H1 (cell line): Measurements from ENCODE around the gene GPNMB. TPM values are rescaled to one million over a fixed set of nuclear protein-coding genes. Genes with fewer than 3 reads are reported as not detected.

Experiments
- CTCF ChIA-PET: fragments of 300-600 bp; sonication (Branson Sonifier 250); formaldehyde crosslinking; loops from one replicate; lab custom pipeline; 2021; ENCODE audit not compliant: partially characterized antibody; lab: Charles Lee
- POLR2A ChIA-PET: fragments of 300-600 bp; sonication (Branson Sonifier 250); formaldehyde crosslinking; loops from one replicate; lab custom pipeline; 2021; ENCODE audit warnings: inconsistent platforms; ENCODE audit not compliant: partially characterized antibody; lab: Charles Lee
- DNase-seq, 2 experiments: peaks; one replicate each; pipeline versions ENCODE4 v3.0.0 to v3.0.0-alpha.2; 2010 to 2022; ENCODE audit warnings: low spot score in 2 of 2, low read depth in 1 of 2, mixed read lengths in 1 of 2
- FAIRE-seq: peaks from 2 replicates; lab custom pipeline; 2011; peaks lifted over from hg19 to GRCh38; lab: Jason Lieb, UNC
- H2AFZ ChIP-seq: 2 replicates; pipeline ENCODE4 v1.8.1; 2012; ENCODE audit warnings: low read length, inconsistent platforms
- H2AK5ac ChIP-seq: 2 replicates; pipeline ENCODE4 v1.6.1; 2013; ENCODE audit warnings: low read depth, low read length
- H2BK120ac ChIP-seq: replicated peaks from 2 replicates; pipeline ENCODE3; 2013; ENCODE audit warnings: low read depth, low read length, inconsistent platforms
- H2BK12ac ChIP-seq: 2 replicates; pipeline ENCODE4 v1.6.1; 2013; ENCODE audit warnings: low read depth, low read length
- H2BK15ac ChIP-seq: 2 replicates; pipeline ENCODE4 v1.6.1; 2013; ENCODE audit warnings: low read length
- H2BK20ac ChIP-seq: 2 replicates; pipeline ENCODE4 v1.6.1; 2013; ENCODE audit warnings: low read length
- H2BK5ac ChIP-seq: 2 replicates; pipeline ENCODE4 v1.6.1; 2013; ENCODE audit warnings: low read depth, low read length
- H3K14ac ChIP-seq: 2 replicates; pipeline ENCODE4 v1.6.1; 2013; ENCODE audit warnings: inconsistent platforms; ENCODE audit not compliant: insufficient read length
- H3K18ac ChIP-seq: 2 replicates; pipeline ENCODE4 v1.6.1; 2013; ENCODE audit warnings: low read length; ENCODE audit errors: extremely low read depth
- H3K23ac ChIP-seq: 2 replicates; pipeline ENCODE4 v1.6.1; 2013; ENCODE audit warnings: inconsistent platforms; ENCODE audit not compliant: insufficient read length
- H3K23me2 ChIP-seq: 2 replicates; pipeline ENCODE4 v1.6.1; 2013; ENCODE audit warnings: low read depth, low read length
- H3K27ac ChIP-seq: 2 replicates; pipeline ENCODE4 v1.6.1; 2011; ENCODE audit warnings: low read depth, low read length, inconsistent platforms
- H3K27me3 ChIP-seq, 4 experiments: replicated peaks in 1 of 4; 1 replicate in 1 of 4; 2 replicates in 3 of 4; pipeline versions ENCODE4 v1.6.1 to v1.8.1; 2011 to 2013; ENCODE audit warnings: low read length in 3 of 4, mild to moderate bottlenecking in 3 of 4, inconsistent platforms in 2 of 4, mixed read lengths in 2 of 4, moderate library complexity in 1 of 4; ENCODE audit not compliant: control insufficient read depth in 3 of 4, insufficient read depth in 3 of 4; ENCODE audit errors: extremely low read depth in 1 of 4
- H3K36me3 ChIP-seq, 4 experiments: 2 replicates each; pipeline versions ENCODE4 v1.6.1 to v1.8.1; 2011 to 2013; ENCODE audit warnings: mild to moderate bottlenecking in 4 of 4, low read length in 3 of 4, moderate library complexity in 2 of 4, control low read depth in 1 of 4, inconsistent platforms in 1 of 4; ENCODE audit not compliant: insufficient read depth in 4 of 4, control insufficient read depth in 2 of 4
- H3K4ac ChIP-seq: replicated peaks from 2 replicates; pipeline ENCODE3; 2013; ENCODE audit warnings: low read length, low read depth, mixed read lengths, inconsistent platforms; ENCODE audit not compliant: insufficient read length
- H3K4me1 ChIP-seq, 4 experiments: replicated peaks in 1 of 4; 1 replicate in 1 of 4; 2 replicates in 3 of 4; pipeline versions ENCODE4 v1.6.1 to v1.8.1; 2011 to 2013; ENCODE audit warnings: low read length in 3 of 4, inconsistent platforms in 2 of 4, mixed read lengths in 1 of 4; ENCODE audit not compliant: insufficient read depth in 4 of 4, control insufficient read depth in 3 of 4
- H3K4me2 ChIP-seq, 2 experiments: 2 replicates each; pipeline versions ENCODE4 v1.6.1 to v1.8.1; 2011 to 2013; ENCODE audit warnings: low read depth in 2 of 2, low read length in 2 of 2, control low read depth in 1 of 2, inconsistent platforms in 1 of 2, mild to moderate bottlenecking in 1 of 2; ENCODE audit not compliant: insufficient read depth in 1 of 2
- H3K4me3 ChIP-seq, 4 experiments: fragments of 200-600, 300-600 bp in 1 of 4; sonication (generic), shearing (Covaris generic), sonication (Bioruptor Twin) in 1 of 4; 2 replicates each; pipeline versions ENCODE4 v1.5.1 to v1.8.1; 2011 to 2016; ENCODE audit warnings: low read length in 4 of 4, low read depth in 3 of 4, control low read depth in 2 of 4, inconsistent platforms in 2 of 4, mild to moderate bottlenecking in 2 of 4, mixed read lengths in 1 of 4, moderate library complexity in 1 of 4; ENCODE audit not compliant: insufficient read depth in 2 of 4; ENCODE audit errors: extremely low read depth in 1 of 4
- H3K56ac ChIP-seq: replicated peaks from 2 replicates; pipeline ENCODE3; 2013; ENCODE audit warnings: low read depth, mild to moderate bottlenecking, mixed read lengths, low read length, inconsistent platforms; ENCODE audit not compliant: insufficient read length
- H3K79me1 ChIP-seq: 2 replicates; pipeline ENCODE4 v1.6.1; 2013; ENCODE audit warnings: low read depth, low read length, control low read depth
- H3K79me2 ChIP-seq, 2 experiments: 2 replicates each; pipeline versions ENCODE4 v1.6.1 to v1.8.1; 2012 to 2013; ENCODE audit warnings: low read length in 2 of 2, mild to moderate bottlenecking in 2 of 2, inconsistent platforms in 1 of 2; ENCODE audit not compliant: insufficient read depth in 2 of 2, control insufficient read depth in 1 of 2
- H3K9ac ChIP-seq, 4 experiments: replicated peaks in 1 of 4; 1 replicate in 1 of 4; 2 replicates in 3 of 4; pipeline versions ENCODE4 v1.6.1 to v1.8.1; 2011 to 2013; ENCODE audit warnings: low read depth in 3 of 4, low read length in 3 of 4, control low read depth in 2 of 4, mild to moderate bottlenecking in 2 of 4, moderate library complexity in 2 of 4, inconsistent platforms in 1 of 4; ENCODE audit errors: extremely low read depth in 1 of 4
- H3K9me3 ChIP-seq, 2 experiments: 2 replicates each; pipeline versions ENCODE4 v1.6.1 to v1.8.1; 2012 to 2013; ENCODE audit warnings: mild to moderate bottlenecking in 2 of 2, moderate library complexity in 2 of 2, control low read depth in 1 of 2, inconsistent platforms in 1 of 2, low read depth in 1 of 2, low read length in 1 of 2, mixed read lengths in 1 of 2; ENCODE audit not compliant: insufficient read depth in 2 of 2
- H4K20me1 ChIP-seq, 2 experiments: replicated peaks in 1 of 2; 2 replicates each; pipeline versions ENCODE3 to v1.8.1; 2011 to 2013; ENCODE audit warnings: inconsistent platforms in 2 of 2, low read length in 2 of 2, mild to moderate bottlenecking in 1 of 2; ENCODE audit not compliant: insufficient read depth in 2 of 2, control insufficient read depth in 1 of 2
- H4K5ac ChIP-seq: 2 replicates; pipeline ENCODE4 v1.6.1; 2013; ENCODE audit warnings: low read length, low read depth, mixed read lengths, inconsistent platforms; ENCODE audit not compliant: insufficient read length
- H4K8ac ChIP-seq: 2 replicates; pipeline ENCODE4 v1.8.0; 2013; ENCODE audit warnings: mild to moderate bottlenecking, moderate library complexity, low read length, inconsistent platforms; ENCODE audit not compliant: insufficient read depth; ENCODE audit errors: extremely low read depth
- H4K91ac ChIP-seq: replicated peaks from 2 replicates; pipeline ENCODE3; 2013; ENCODE audit warnings: low read length, mixed read lengths, inconsistent platforms; ENCODE audit not compliant: insufficient read length
- ASH2L ChIP-seq: fragments of 200-600, 300-600 bp; sonication (generic); IDR thresholded peaks from one replicate; pipeline ENCODE4 v1.7.1; 2017; ENCODE audit warnings: low read length
- CTBP2 ChIP-seq: IDR thresholded peaks from 2 replicates; pipeline ENCODE4 v1.7.0; 2011; ENCODE audit warnings: borderline replicate concordance, mild to moderate bottlenecking, moderate library complexity, mixed read lengths, low read length; ENCODE audit not compliant: insufficient read depth, insufficient read length
- POLR2AphosphoS5 ChIP-seq: IDR thresholded peaks from 2 replicates; pipeline ENCODE4 v1.6.1; 2011; ENCODE audit warnings: low read depth, low read length
- WGBS, 2 experiments: shearing (Covaris generic) in 1 of 2; methylation state at CpG; one replicate each; pipeline versions ENCODE4 v1.1.6 to v1.1.7; 2013 to 2015; ENCODE audit warnings: low lambda C conversion rate in 2 of 2, mixed read lengths in 2 of 2, inconsistent platforms in 1 of 2, low coverage in 1 of 2, missing lambda C conversion rate in 1 of 2; ENCODE audit not compliant: insufficient replicate concordance in 2 of 2, insufficient coverage in 1 of 2, insufficient read length in 1 of 2; ENCODE audit errors: extremely low coverage in 1 of 2, missing lambda C conversion rate in 1 of 2; 5-methylcytosine and 5-hydroxymethylcytosine counted together
- polyA plus RNA-seq, 7 experiments: library from polyadenylated mRNA; depleted of rRNA in 3 of 7; stranded (reverse) in 5 of 7; unstranded in 2 of 7; fragments of >200 nt in 5 of 7; fragments of 200-250 nt in 2 of 7; gene quantifications; 1 replicate in 5 of 7; 2 replicates in 1 of 7; 4 replicates in 1 of 7; pipeline versions ENCODE4 v1.2.1 to v1.2.3, GENCODE V29; 2011 to 2013; ENCODE audit warnings: missing spikeins in 2 of 7, mixed read lengths in 2 of 7
- total RNA-seq: library from RNA; stranded (reverse); fragmentation: NEBNext Ultra II Directional; extraction: Animal tissue kit (Norgen Biotek cat#: 25700); gene quantifications from 2 replicates; pipeline ENCODE4 v1.2.1, GENCODE V29; 2021

The GPNMB gene
- total and polyA plus RNA-seq, 2 of the 8 experiments (the other 6 are each of a cell fraction or from before 2014, with no cell fraction given) = 1.1 to 1.4 TPM

DNA sequence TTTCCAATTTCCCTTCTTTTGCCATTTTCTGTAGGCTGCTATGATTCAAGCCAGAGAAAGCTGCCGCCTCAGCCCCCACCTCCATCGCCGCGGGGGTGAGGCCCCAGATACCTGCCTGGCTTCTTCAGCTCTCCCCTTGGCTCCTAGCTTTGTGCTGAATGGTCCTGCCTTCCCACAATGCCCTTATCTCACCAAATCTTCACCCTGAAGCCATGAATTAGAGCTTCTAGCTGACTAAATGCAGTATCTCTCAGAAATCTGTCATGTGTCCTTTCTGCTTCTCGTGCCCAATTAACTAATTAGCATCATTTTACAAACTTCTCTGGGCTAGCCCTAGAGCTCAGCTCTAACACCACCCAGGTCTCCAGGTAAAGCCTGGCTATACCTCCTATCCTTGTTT is 32.2 kb upstream of the GPNMB start:
- H3K14ac ChIP-seq = no peak overlapping the region
- no peak overlapping the region for H2BK5ac ChIP-seq
- ChIA-PET POLR2A (interaction anchor here (0.6 to 1.5 kb wide), 4 partner anchors 9 to 641 kb away, joined by 3 to 5 read pairs (median 3); no protein-coding TSS in a partner anchor), CTCF (interaction anchor here (1.3 to 1.7 kb wide), 4 partner anchors 9 to 115 kb away, joined by 3 to 6 read pairs (median 4); no protein-coding TSS in a partner anchor)
- H2BK15ac ChIP-seq = no peak overlapping the region
- no peak for TF ChIP-seq ASH2L
- no peak for TF ChIP-seq POLR2AphosphoS5
- no peak for TF ChIP-seq CTBP2
- no peak overlapping the region for H2AK5ac ChIP-seq
- no peaks in the 10 kb centered on the region for H3K79me1 ChIP-seq
- H3K23ac ChIP-seq = no peak overlapping the region
- no peak overlapping the region for H4K5ac ChIP-seq
- no peak overlapping the region for H3K18ac ChIP-seq
- DNase-seq (no peak), FAIRE-seq (no peak)
- H3K27ac ChIP-seq = no peak overlapping the region
- H3K9me3 ChIP-seq = no peaks in the 10 kb centered on the region
- peaks cover 0 to 3% (median 0%) of the 10 kb centered on the region in 4 experiments; a peak in 3 of 7 replicates for H3K4me1 ChIP-seq
- no peaks in the 10 kb centered on the region for H4K20me1 ChIP-seq
- no peak overlapping the region for H3K9ac ChIP-seq
- H3K23me2 ChIP-seq = no peaks in the 10 kb centered on the region
- H3K4me3 ChIP-seq = no peak overlapping the region
- no peak overlapping the region for H3K4ac ChIP-seq
- no peak overlapping the region for H2BK12ac ChIP-seq
- H3K27me3 ChIP-seq = no peaks in the 10 kb centered on the region; a peak in 2 of 7 replicates
- no peak overlapping the region for H4K8ac ChIP-seq
- WGBS, 2 experiments = 87% methylated on average over 5 of the region's 5 CpGs; no CpG with 5 or more reads in 1 of the 2 experiments
- no peak overlapping the region for H4K91ac ChIP-seq
- no peak overlapping the region for H3K4me2 ChIP-seq
- H2BK20ac ChIP-seq = no peak overlapping the region
- no peaks in the 10 kb centered on the region for H3K79me2 ChIP-seq
- no peaks in the 10 kb centered on the region for H3K36me3 ChIP-seq
- H2AFZ ChIP-seq = no peak overlapping the region
- no peak overlapping the region for H2BK120ac ChIP-seq
- no peak overlapping the region for H3K56ac ChIP-seq
